Smooth muscle cell (in vitro differentiated cells): Measurements from ENCODE around the gene ZSCAN31. TPM values are rescaled to one million over a fixed set of nuclear protein-coding genes. Genes with fewer than 3 reads are reported as not detected.

ENCODE experiments used
- DNase-seq: peaks from one replicate; lab custom pipeline; 2025; ENCODE audit not compliant: unreplicated experiment; lab: John Stamatoyannopoulos, UW
- H2AFZ ChIP-seq: fragments of 200-600 bp; sonication (generic); 2 replicates; pipeline ENCODE4 v1.6.0; 2016; ENCODE audit warnings: antibody characterized with exemption, low read depth, mild to moderate bottlenecking
- H3F3A ChIP-seq: fragments of 200-600 bp; sonication (generic); 2 replicates; pipeline ENCODE4 v1.6.0; 2017; ENCODE audit warnings: antibody characterized with exemption, low read depth
- H3K27ac ChIP-seq: fragments of 200-600 bp; sonication (generic); 2 replicates; pipeline ENCODE4 v1.5.1; 2016; ENCODE audit warnings: low read depth, mild to moderate bottlenecking
- H3K27me3 ChIP-seq: fragments of 200-600 bp; sonication (generic); 2 replicates; pipeline ENCODE4 v1.6.1; 2016; ENCODE audit warnings: low read depth, mild to moderate bottlenecking
- H3K36me3 ChIP-seq: fragments of 200-600 bp; sonication (generic); 2 replicates; pipeline ENCODE4 v1.5.1; 2016; ENCODE audit warnings: low read depth
- H3K4me1 ChIP-seq: fragments of 200-600 bp; sonication (generic); 2 replicates; pipeline ENCODE4 v1.5.1; 2016; ENCODE audit warnings: low read depth
- H3K4me2 ChIP-seq: fragments of 200-600 bp; sonication (generic); 2 replicates; pipeline ENCODE4 v1.6.0; 2016; ENCODE audit warnings: mild to moderate bottlenecking
- H3K4me3 ChIP-seq: fragments of 200-600 bp; sonication (generic); 2 replicates; pipeline ENCODE4 v1.5.1; 2016; ENCODE audit warnings: mild to moderate bottlenecking
- H3K79me2 ChIP-seq: fragments of 200-600 bp; sonication (generic); 2 replicates; pipeline ENCODE4 v1.6.0; 2016; ENCODE audit warnings: low read depth, mild to moderate bottlenecking
- H3K9ac ChIP-seq: fragments of 200-600 bp; sonication (generic); 2 replicates; pipeline ENCODE4 v1.6.0; 2016; ENCODE audit warnings: low read depth
- H3K9me3 ChIP-seq: fragments of 200-600 bp; sonication (generic); replicated peaks from 2 replicates; pipeline ENCODE4 v1.5.1; 2016; ENCODE audit warnings: low read depth
- H4K20me1 ChIP-seq: fragments of 200-600 bp; sonication (generic); 2 replicates; pipeline ENCODE4 v1.6.0; 2016; ENCODE audit warnings: low read depth
- CTCF ChIP-seq: fragments of 200-600 bp; sonication (generic); IDR thresholded peaks from 2 replicates; pipeline ENCODE4 v1.5.1; 2017; ENCODE audit warnings: borderline replicate concordance, mild to moderate bottlenecking, antibody characterized with exemption; ENCODE audit not compliant: insufficient read depth, poor library complexity, severe bottlenecking
- WGBS: methylation state at CpG from one replicate; pipeline ENCODE4 v1.1.7; 2016; ENCODE audit warnings: low lambda C conversion rate; 5-methylcytosine and 5-hydroxymethylcytosine counted together
- polyA plus RNA-seq: library from polyadenylated mRNA; unstranded; fragments of >200 nt; fragmentation: Nextera tagmentation; extraction: Ambion mirVana; gene quantifications from 2 replicates; pipeline ENCODE4 v1.2.1, GENCODE V29; 2016
- small RNA-seq: library from RNA; depleted of rRNA; stranded (forward); fragments of <200 nt; gene quantifications from one replicate; pipeline ENCODE3, GENCODE V24; 2014
- total RNA-seq: library from RNA; depleted of rRNA; stranded (reverse); fragments of >200 nt; gene quantifications from 2 replicates; pipeline ENCODE4 v1.2.3, GENCODE V29; 2014

Gene ZSCAN31
- total and polyA plus RNA-seq, 2 experiments from 2014 or later = 1.1 to 1.5 TPM

GRCh38 chr6:28277746-28278145 lies 58.2 kb downstream of the ZSCAN31 start:
- H4K20me1 ChIP-seq = no peaks in the 10 kb centered on the region
- 89% methylated on average over 3 of the region's 3 CpGs for WGBS
- peaks cover 8% of the 10 kb centered on the region for H3K36me3 ChIP-seq
- no peak overlapping the region for H2AFZ ChIP-seq
- peaks cover 5% of the 10 kb centered on the region for H3K4me1 ChIP-seq
- H3F3A ChIP-seq = peaks cover 6% of the 10 kb centered on the region
- TF ChIP-seq CTCF = no peak
- H3K9ac ChIP-seq = no peak overlapping the region
- no peaks in the 10 kb centered on the region for H3K9me3 ChIP-seq
- no peak overlapping the region for H3K27ac ChIP-seq
- DNase-seq = no peak
- no peak overlapping the region for H3K4me3 ChIP-seq
- H3K27me3 ChIP-seq = no peaks in the 10 kb centered on the region
- H3K79me2 ChIP-seq = peaks cover 11% of the 10 kb centered on the region
- no peak overlapping the region for H3K4me2 ChIP-seq

- Histone ChIP-seq H3K4me3 (no peak overlapping the region), H2AFZ (no peak overlapping the region), H3K4me2 (no peak overlapping the region), H3K27ac (no peak overlapping the region), H3K36me3 (peaks cover 13% of the 10 kb centered on the region), H3K9me3 (no peaks in the 10 kb centered on the region), H3K79me2 (no peaks in the 10 kb centered on the region), H3F3A (no peaks in the 10 kb centered on the region), H3K27me3 (no peaks in the 10 kb centered on the region), H3K4me1 (no peaks in the 10 kb centered on the region), H4K20me1 (no peaks in the 10 kb centered on the region), H3K9ac (no peak overlapping the region)
- no peak for TF ChIP-seq CTCF
- DNase-seq = no peak
Measured at GRCh38 chr6:28274888-28275287, 61.1 kb downstream of the ZSCAN31 start.

Small RNA genes within 50 kb of the gene (small RNA-seq; reads per million reads assigned to genes)
- gene AL021997.1 (not detected), gene AL021997.2 (not detected)

Other genes with a start within 250 kb of the ZSCAN31 start
- gene ZSCAN16, start 211.5 kb downstream of the ZSCAN31 start, total RNA-seq = 0.81 and 1.1 TPM in 2 replicates
- gene ZSCAN16, start 211.5 kb downstream of the ZSCAN31 start, polyA plus RNA-seq = 0.86 and 3.5 TPM in 2 replicates
- gene ZKSCAN8, start 194.3 kb downstream of the ZSCAN31 start, total RNA-seq = 19.9 and 23.0 TPM in 2 replicates
- gene ZKSCAN8, start 194.3 kb downstream of the ZSCAN31 start, polyA plus RNA-seq = 4.1 and 5.5 TPM in 2 replicates
- 18.3 and 18.4 TPM in 2 replicates for gene ZSCAN9, start 110.9 kb downstream of the ZSCAN31 start, total RNA-seq
- 7.3 and 12.4 TPM in 2 replicates for gene ZSCAN9, start 110.9 kb downstream of the ZSCAN31 start, polyA plus RNA-seq
- 4.5 and 5.1 TPM in 2 replicates for gene ZKSCAN4, start 83.9 kb downstream of the ZSCAN31 start, total RNA-seq
- 5.2 TPM in 2 replicates for gene ZKSCAN4, start 83.9 kb downstream of the ZSCAN31 start, polyA plus RNA-seq
- gene NKAPL, start 76.9 kb downstream of the ZSCAN31 start, total RNA-seq = not detected in 2 replicates
- gene NKAPL, start 76.9 kb downstream of the ZSCAN31 start, polyA plus RNA-seq = 0.18 and 0.28 TPM in 2 replicates
- gene ZSCAN26, start 69.0 kb downstream of the ZSCAN31 start, total RNA-seq = 16.1 and 22.4 TPM in 2 replicates
- 7.0 and 10.7 TPM in 2 replicates for gene ZSCAN26, start 69.0 kb downstream of the ZSCAN31 start, polyA plus RNA-seq
- gene PGBD1, start 54.6 kb downstream of the ZSCAN31 start, total RNA-seq = 9.2 and 15.1 TPM in 2 replicates
- gene PGBD1, start 54.6 kb downstream of the ZSCAN31 start, polyA plus RNA-seq = 8.1 and 9.7 TPM in 2 replicates
- 5.2 and 7.9 TPM in 2 replicates for gene ZKSCAN3, start 13.8 kb upstream of the ZSCAN31 start, total RNA-seq
- gene ZKSCAN3, start 13.8 kb upstream of the ZSCAN31 start, polyA plus RNA-seq = 1.7 and 3.6 TPM in 2 replicates
- gene ZSCAN12, start 63.6 kb upstream of the ZSCAN31 start, total RNA-seq = 6.6 and 6.8 TPM in 2 replicates
- 1.3 and 3.2 TPM in 2 replicates for gene ZSCAN12, start 63.6 kb upstream of the ZSCAN31 start, polyA plus RNA-seq
- gene ZSCAN23, start 107.3 kb upstream of the ZSCAN31 start, total RNA-seq = 1.6 and 2.7 TPM in 2 replicates
- gene ZSCAN23, start 107.3 kb upstream of the ZSCAN31 start, polyA plus RNA-seq = 0.60 and 0.94 TPM in 2 replicates
- not detected in 2 replicates for gene GPX6, start 179.6 kb upstream of the ZSCAN31 start, total RNA-seq
- not detected in 2 replicates for gene GPX6, start 179.6 kb upstream of the ZSCAN31 start, polyA plus RNA-seq
- gene GPX5, start 189.7 kb upstream of the ZSCAN31 start, total RNA-seq = 2.3 and 12.8 TPM in 2 replicates
- gene GPX5, start 189.7 kb upstream of the ZSCAN31 start, polyA plus RNA-seq = 6.5 and 9.5 TPM in 2 replicates